ENCODE results near the gene GLS.
"Not testable (repeated sequence)": the region's sequence is repeated elsewhere in the genome, so short reads cannot be mapped to it uniquely, and the experiment has no call there.

Gene GLS

DNA sequence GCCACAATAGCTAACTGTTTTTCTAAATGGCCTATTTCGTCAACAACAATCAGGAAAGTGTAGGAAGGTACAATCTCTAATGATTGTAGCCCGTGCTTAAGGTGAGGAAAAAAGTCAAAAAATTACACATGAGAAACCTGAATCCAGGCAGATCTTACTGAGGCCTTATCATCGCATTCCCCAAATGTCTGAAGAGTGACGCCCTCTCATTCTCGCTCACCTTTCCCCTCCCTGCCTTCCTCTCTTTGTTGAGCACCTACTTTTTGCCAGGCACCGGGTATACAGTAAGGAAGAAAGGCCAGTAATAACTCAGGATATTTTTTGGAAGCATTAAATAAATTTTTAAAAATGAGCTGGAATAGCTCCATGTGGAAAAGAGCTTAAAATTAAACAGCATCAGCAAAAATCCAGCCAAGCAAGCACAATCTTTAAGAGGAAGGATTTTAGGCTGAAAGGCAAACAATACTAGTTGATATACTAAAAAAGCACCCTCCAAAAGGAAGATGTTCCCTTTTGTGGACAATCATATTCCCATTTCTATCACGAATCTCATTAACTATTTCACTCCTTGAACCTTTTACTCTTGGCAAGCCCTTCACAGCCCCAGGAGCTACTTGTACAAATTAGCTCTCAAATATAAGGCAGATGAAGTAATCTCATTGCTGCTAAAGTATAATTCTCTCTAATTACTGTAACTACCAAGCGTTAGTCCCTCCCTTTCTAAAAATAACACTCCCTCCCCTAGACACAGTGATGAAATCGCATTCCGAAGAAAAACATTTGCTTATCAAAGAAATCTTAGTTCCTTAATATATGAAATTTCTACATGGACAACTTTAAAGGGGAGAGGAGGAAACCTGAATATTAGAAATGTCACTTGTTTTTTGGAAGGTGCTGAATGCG is 93.4 kb downstream of the GLS start:
- DNase-seq: no peak

DNA sequence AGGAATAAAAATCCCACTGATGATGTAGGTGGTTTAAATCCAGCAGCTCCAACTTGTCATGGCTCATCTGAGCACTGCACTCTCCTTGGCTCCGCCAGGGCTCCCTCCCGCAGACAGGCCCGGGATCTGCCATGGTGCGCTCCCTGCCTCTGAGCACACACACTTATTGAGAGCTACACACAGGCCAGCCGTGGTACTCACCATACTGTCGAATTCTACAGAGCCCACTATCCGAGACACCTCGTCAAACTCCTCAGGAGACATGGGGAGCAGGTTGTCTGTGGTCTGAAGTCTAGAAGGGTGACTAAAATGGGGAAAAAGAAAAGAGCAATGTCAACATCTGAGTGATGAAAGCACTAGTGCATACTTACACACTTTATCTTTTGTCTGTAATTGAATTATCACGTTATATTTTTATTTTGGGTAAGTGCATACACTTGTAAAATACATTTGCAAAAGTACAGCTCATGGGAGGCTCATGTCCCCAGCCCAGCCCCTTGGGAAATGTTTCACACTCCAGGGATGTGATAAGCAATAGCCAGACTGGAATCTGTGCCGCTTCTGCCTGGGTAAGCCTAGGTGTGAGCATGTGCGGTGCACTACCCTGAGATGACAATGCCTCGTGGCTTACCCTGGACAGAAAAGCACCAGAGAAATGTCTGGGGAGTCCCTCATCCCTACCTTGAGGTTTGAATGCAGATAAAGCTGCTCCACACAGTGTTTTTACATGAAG is 94.2 kb downstream of the GLS start:
- no peak for DNase-seq

DNA sequence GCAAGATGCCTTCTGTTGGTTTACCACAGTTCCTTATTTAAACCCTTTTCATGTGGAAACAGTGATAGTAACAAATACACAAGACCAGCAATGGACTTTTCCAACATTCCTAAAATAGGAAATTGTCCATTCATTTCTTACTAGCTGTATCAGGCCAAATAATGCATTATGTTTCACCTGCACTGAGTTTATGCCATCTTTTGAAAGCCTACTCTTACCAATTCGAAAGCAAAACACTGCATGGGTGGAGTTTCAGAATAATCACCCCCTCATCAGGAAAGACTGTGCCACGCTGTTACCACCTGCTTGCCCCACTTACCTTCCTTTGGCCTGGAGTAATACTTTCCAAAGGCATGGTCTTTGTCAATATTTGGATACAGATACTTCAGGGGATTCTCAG is 95.9 kb downstream of the GLS start:
- DNase-seq: no peak

GRCh38 chr2:190977505-190977904 is 96.9 kb downstream of the GLS start:
- no peak for DNase-seq

- no peak for DNase-seq
These were observed 97.9 kb downstream of the GLS start for GRCh38 chr2:190978389-190979053.

DNA sequence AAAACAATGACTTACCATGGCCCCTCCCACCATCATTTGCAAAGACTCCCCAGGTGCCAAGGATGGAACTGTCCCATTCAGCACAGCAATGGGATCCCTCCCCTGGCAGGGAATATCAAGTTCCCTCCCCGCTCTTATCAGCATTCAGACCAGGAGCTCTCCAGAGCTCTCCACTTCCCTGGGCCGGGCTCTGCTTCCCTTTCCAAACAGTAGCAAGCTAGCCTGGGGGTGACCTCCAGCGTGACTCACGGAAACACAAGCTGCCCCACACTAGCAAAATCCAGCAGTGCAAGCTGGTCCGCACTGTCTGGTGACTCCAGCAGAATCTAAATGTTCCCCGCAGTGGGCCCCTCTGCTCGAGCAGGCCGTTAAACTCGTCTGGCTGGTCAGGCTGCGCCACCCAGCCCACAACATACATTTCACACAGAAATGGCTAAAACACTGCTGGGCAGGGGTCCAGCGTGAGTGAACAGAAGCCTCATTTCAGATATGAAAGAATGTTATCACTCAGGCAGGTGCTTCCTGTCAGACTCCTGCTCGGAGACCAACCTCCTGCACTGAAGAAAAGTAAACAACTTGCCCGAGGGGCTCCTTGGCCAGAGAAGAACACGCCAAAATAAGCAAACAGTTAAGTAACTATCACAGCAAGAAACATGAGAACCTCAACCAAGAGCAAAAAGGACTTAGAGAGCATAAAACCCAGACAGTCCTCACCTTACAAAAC is 99.4 kb downstream of the GLS start:
- no peak for DNase-seq

DNA sequence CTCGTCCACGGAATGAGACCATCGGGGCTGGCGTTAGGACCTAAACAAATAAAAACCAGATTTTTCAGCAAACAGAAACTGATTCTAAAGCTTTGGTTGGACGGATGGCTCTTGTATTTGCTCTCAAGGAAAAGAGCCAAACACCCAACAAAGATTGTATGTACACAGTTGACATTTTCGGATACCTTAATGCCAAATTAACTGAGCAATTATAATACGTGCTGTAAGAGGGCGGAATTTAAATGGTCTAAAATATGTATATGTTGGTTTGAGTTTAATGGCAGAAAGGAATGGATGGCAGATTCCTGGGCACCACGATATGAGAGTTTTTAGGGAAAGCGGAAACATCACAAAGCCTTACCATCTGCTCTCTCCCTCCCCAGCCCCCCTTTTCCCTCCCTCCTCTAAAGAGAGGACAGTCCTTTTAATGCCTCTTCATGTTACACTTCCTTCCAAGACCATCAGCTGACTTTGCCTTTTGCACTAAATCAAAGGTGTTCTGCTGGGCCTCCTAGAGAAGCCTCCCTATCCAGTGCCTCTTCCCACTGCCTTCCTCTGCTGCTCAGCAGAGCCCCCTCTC is 100.1 kb downstream of the GLS start:
- no peak for DNase-seq

GRCh38 chr2:190981333-190981732 is 100.7 kb downstream of the GLS start:
- no peak for DNase-seq

- DNase-seq: no peak
These were observed 101.1 kb downstream of the GLS start for GRCh38 chr2:190981733-190982132.

DNA sequence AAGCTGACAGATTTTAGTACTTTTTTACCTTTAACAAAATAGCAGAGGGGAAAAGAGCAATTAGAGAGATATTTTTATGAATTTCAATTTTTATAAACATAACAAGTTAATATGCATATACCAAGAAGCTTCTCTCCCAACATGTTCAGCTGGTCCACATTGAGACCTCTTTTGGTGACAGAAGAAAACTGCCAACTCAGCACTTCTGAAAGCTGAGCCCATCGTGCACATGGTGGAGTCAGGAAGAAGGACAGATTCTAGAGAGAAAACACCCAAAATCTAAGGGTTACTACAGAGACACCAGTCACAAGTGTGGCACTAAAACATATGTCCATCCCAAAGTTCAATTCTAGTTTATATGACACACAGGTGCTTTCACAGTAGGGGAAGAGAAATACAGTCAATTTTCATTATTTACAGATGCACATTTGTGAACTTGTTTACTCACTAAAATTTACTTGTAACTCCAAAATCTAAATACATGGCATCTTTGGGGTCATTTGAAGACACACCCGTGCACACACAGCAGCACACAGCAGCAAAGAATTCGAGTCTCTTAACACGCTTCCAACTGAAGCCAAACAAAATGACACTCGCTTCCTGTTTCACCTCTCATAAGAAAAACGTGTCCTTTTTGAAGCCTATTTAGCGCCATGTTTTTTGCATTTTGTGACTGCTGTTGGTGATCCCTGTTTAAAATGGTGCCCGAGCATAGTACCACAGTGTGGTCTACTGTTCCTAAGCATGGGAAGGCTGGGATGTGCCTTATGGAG is 101.8 kb downstream of the GLS start:
- DNase-seq: no peak

DNA sequence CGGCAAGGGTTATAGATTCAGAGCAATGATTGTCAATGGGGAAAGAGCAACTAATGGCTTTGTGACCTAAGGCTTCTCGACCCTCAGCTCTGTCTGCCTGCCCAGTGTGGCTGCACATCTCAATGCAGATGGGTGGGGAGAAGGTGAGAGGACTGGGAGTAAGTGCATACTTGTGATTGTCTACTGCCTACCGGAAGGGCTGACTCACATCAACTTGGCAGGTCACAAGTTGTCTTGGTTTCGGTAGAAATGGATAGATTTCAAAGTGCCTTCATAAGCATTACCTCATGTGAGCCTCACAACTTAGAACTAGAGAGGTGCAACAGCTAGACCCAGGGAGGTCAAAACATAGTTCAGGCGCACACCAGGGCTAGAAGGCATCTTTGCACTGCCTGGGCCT is 104.0 kb downstream of the GLS start:
- no peak for DNase-seq

GRCh38 chr2:190986221-190986953 is 105.8 kb downstream of the GLS start:
- no peak for DNase-seq

DNA sequence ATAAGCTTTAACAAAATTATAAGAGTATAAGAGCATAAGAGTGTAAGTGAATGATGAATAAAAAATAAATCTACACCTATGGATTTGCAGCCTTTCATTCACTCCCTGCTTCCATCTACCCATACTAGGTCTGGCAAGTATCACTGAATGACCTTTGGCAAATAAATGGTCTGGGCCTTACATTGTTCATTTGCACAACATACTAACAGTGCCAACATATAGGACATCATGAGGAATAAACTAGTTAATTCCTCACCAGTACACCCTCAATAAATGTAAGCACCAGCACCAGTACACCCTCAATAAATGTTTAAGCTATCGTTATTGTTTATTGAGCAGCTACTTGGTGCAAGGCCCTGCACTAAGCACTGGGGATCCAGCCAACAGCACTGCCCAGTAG is 106.5 kb downstream of the GLS start:
- DNase-seq: no peak

- no peak for DNase-seq
These were observed 107.3 kb downstream of the GLS start for GRCh38 chr2:190987938-190988337.

DNA sequence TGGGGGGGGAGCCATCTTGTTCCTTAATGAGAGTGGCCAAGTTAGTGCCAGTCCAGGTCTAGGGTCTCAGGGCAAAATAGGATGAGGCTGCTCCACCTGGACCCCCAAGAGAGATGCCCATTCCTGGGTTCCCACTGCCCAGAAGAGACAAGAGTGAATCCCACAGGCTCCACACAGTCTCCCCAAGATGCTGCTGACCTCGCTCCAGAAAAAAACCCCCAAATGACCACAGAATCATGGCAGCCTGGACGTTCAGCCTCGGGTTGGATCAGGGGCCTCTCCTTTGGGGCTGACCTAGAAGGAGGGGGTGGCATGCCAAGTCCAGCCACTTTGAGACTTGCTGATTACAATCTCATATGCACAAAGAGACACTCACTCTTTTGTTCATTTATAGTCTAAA is 108.3 kb downstream of the GLS start:
- no peak for DNase-seq

- DNase-seq: no peak
These were observed 109.5 kb downstream of the GLS start for GRCh38 chr2:190990132-190990531.

DNA sequence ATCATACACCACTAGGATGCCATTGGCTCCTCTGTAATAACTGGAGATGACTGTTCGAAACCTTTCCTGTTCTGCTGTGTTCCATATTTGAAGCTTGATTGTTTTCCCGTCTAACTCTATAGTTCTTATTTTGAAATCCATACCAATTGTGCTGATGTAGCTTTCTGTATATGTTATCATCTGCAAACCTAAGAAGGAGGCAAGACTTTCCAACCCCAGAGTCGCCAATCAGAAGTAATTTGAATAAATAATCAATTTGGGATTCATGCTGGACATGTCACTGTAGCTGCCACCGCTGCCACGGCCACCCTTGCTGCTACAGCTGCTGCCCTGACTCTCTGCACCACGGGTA is 112.6 kb downstream of the GLS start:
- no peak for DNase-seq

GRCh38 chr2:190994148-190994547 is 113.5 kb downstream of the GLS start:
- no peak for DNase-seq

- not testable (repeated sequence) for DNase-seq
These were observed 114.7 kb downstream of the GLS start for GRCh38 chr2:190995315-190995714.

GRCh38 chr2:190996338-190996946 is 115.8 kb downstream of the GLS start:
- DNase-seq: peak; percentile 28

- no peak for DNase-seq
These were observed 116.3 kb downstream of the GLS start for GRCh38 chr2:190996947-190997346.
